IPS-11a (cell line): ENCODE data around the gene PBX4.

Experiments used
- H3K4me3 ChIP-seq: one replicate; pipeline ENCODE4 v1.5.1; 2013; ENCODE audit warnings: low read depth, low read length, control low read depth

PBX4 gene

DNA sequence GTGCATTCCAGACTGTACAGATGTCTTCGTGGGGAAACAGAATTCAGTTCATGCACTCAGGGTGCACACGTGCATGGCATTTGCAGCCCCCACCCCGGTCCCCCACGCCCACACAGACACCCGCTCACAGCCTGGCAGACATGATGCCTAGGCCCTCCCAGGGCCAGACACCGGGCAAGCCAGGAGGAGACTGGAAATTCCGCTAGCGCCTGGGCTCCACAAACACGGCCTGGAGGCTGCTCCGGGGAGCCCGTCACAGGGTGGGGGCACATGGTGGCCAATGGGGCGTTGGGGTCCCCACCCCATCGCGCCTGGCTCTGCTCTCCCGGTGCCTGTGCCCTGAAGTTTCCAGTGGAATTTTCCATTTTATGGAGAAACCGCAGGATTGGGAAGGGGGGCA, 76.9 kb downstream of the PBX4 start:
- H3K4me3 ChIP-seq, result no peak overlapping the region

DNA sequence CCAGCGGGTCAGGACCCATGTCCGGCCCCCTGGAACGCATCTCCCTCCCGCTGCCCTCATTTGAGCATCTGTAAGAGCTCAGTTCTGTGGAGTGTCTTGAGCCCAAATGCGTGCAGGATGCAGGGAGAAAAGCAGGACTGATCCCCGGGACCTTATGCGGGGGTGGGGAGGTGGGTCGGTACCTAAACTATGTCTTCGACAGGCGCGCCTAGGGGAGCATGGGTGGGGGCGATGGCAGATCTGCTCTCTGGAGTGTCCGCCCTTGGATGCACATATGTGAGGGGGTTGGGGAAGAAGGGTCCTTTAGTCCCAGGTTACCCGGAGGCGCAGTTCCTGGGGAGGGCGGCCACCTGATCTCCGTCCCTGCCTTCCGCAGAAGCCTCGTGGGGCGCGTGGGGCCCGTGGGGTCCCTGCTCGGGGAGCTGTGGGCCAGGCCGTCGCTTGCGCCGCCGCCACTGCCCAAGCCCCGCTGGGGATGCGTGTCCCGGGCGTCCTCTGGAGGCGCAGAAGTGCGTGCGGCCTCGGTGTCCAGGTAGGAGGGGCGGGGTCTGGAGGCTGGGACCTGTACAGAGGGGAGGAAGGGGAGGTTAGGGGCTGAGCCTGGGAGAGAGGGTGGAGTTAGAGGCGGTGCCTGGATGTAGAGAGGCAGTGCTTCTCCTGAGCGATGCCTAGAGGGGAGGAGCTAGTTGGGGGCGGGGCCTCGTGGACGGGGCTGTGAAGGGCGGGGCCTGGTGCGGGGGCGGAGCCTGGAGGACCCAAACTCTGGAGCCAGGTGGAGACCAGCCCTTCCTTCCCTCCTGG, 77.6 kb downstream of the PBX4 start:
- no peak overlapping the region for H3K4me3 ChIP-seq

DNA sequence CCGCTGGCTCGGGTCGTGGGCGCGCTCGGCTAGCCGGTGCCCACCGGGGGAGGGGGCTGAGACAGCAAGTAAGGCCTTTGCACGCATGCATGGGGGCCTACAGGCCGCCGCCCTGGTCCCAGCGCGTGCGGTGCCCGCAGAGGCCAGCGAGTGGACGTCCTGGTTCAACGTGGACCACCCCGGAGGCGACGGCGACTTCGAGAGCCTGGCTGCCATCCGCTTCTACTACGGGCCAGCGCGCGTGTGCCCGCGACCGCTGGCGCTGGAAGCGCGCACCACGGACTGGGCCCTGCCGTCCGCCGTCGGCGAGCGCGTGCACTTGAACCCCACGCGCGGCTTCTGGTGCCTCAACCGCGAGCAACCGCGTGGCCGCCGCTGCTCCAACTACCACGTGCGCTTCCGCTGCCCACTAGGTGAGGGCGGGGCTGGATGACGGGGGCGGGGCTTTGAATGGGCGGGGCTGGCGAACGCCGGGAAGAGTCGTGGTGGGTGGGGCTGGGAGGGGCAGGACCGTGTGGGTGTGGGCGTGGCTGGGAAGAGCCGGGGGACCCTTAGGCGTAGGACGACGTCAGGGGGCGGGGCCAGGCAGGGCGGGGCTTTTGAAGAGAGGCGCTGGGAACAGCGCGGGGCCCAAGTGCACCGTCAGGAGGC, 78.3 kb downstream of the PBX4 start:
- H3K4me3 ChIP-seq, result no peak overlapping the region

DNA sequence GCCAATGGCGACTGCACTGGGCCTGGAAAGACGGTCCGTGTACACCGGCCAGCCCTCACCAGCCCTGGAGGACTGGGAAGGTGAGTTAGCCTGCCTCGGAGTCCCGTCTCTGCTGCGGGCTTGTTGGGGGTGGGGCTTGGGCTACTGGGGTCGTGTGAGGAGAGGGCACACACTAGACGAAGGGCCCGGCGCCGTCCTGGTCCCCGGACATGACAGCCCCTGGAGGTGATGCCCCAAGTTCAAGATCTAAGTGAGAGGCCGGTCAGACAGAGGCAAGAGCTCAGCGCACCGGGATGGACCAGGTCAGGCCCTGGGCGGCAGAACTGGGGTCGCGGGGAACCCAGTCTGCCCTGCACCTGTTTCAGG, 78.8 kb downstream of the PBX4 start:
- H3K4me3 ChIP-seq, result no peak overlapping the region

DNA sequence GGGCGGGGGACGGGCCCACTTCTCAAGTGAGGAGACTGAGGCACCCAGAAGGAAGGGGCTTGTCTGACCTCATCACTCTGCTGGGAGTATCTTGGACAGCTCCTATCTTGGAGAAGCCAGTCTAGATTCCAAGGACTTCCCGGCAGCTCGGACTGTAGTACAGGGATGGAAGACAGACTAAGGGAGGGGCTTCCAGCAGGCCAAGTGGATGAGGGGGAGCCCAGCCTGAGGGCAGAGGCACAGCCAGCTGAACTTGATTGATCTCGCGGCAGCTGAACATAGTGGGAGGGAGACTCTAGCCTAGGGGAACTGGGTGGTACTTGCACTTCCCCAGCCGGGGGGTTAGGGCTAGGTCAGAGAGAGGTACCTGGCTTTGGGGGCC, 79.7 kb downstream of the PBX4 start:
- peak overlapping the region; percentile 29 for H3K4me3 ChIP-seq

DNA sequence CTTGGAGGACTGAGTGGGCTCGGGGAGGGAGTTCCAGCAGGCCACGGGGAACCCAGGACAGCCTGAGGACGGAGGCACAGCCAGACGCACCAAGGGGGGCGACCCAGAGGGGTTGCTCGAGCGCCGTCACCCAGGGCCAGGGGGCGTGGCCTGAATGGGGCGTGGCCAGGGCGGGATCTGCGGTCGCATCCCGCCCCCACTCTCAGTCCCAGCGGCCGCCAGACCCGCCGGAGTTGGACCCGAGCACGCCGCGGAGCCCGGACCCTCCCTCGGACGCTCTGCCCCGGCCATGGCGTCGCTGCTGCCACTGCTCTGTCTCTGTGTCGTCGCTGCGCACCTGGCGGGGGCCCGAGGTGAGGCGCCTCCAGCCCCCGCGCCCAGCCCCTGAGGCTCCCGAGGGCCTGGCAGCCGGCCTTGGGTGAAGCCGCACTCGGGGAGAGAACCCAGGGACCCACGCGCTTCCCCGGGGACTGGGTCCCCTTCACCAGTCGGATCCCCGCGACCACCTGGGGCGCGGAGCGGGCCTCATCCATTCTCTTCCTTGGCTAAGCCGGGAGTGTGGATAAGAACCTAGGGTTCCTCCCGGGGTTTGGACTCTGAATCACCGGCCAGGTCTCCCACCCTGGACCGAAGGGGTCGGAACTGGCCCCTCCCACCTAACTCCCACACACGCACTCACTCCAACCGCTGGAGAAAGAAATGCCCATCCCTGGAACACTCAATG, 80.3 kb downstream of the PBX4 start, which contains the start of gene CILP2:
TSS of gene CILP2 (plus strand) at position 205 of the 724 bp plus-strand sequence. CDS start at position 290, 85 bp downstream.
- H3K4me3 ChIP-seq, result peak within 1 kb of the TSS; percentile 29

DNA sequence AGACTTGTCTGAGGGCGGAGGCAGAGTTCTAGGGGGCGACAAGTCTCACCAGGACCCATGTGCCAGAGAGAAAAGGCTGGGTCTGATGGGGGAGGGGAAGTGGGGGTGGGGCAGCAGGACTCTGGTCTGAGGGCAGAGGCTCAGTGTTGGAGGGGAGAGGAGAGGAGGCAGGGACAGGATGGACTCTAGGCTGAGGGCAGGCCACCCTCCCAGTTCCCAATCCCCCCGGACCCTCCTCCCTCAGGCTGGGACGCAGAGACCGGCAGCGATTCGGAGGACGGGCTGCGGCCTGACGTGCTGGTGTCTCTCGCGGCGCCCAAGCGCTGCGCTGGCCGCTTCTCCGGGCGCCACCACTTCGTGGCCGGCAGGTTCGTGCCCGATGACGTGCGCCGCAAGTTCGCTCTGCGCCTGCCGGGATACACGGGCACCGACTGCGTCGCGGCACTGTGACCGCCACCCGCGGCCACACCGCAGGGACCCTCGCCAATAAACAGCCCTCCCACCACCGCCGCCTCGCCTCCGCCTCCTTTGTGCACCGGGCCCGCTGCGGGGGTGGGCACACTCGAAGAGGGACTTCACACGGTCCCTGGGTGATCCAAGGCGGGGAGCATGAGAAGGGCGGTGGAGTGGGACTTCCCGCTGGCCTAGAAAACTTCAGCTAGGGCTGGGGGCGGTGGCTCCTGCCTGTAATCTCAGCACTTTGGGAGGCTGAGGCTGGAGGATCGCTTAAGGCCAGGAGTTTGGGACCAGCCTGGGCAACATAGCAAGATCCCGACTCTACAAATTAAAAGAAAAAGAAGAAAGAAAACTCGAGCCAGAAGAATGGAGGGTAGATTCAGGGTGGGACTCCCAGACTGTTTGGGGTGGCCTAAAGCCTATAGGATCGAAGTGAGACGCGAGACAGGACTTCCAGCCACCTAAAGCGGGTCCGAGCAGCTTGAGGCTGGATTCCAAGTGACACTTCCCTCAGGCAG, 81.1 kb downstream of the PBX4 start:
- no peak overlapping the region for H3K4me3 ChIP-seq

DNA sequence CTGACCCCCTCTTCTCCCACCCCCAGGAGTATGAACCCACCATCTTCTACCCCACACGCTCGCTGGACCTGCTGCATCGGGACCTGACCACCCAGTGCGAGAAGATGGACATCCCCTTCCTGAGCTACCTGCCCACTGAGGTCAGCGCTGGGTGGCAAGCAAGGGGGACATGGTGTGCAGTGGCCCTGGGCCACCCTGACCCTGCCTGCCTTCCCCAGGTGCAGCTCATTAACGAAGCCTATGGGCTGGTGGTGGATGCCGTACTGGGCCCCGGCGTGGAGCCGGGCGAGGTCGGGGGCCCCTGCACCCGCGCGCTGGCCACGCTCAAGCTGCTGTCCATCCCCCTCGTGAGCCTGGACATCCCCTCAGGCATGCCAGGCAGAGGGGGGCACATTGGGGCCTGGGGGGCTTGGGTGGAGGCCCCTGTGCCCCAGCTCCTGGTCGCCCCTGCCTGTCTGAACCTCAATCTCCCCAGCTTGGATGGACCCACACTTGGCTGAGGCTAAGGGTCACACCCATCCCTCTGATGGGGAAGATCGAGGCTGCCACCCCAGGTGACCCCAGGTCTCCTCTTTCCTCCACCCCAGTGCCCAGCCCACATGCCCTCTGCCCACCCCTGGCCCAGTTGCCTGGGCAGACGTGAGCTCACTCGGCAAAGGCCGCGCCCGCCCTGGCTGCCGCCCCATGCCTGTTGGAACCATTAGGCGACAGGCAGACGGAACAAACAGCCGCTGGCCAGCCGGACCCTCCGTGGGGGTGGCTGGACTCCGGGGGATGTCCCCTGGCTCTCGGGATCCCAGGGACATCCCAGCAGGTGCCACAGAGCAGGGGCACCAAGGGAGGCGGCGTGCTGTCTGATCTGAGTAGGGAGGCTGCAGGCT, 82.9 kb downstream of the PBX4 start:
- no peak overlapping the region for H3K4me3 ChIP-seq

DNA sequence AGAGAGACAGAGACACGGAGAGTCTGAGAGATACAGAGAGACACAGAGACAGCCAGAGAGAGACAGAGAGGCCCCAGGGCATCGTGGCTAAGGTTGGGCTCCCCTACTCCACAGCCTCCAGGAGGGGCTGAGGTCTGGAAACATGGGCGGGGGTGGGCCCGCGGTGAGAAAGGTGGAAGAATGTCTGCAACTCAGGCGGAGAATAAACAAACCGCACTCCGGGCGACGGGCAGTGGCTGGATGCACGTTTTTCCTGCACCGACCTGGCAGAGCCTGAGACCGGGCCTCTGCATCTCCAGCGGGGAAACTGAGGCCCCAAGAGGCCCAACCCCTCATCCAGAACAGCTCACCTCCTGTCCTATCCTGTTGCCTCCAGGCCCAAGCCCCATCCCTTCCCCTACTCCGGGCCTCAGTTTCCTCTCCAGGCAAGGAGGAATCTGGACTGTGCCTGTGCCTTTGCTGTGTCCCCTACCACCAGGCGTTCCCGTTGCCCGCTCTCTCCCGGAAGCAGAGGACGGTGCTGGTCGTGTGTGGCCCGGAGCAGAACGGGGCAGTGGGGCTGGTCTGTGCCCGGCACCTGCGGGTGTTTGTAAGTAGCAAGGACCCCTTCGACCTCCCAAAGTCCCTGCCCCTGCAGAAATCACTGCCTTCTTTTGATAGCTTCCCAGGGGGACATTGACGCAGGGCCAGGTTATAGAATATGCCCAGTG, 83.8 kb downstream of the PBX4 start:
- H3K4me3 ChIP-seq, result no peak overlapping the region

DNA sequence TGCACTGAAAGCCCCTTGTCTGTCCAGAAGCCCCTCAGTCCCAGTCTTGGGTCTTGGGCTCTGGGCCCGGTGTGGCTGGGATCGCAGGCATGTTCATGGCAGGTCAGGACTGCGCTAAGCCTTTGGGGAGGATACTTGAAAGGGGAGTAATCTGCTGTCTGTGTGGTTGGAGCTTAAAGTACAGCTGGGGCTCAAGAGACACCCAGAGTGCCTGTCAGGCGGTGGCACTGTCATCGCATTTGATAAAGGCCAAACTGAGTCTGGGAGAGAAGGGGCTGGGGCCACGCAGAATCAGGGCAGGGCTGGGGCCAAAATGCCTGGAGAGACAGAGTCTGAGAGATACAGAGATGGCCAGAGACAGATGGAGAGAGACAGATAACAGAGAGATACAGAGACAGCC, 84.6 kb downstream of the PBX4 start:
- H3K4me3 ChIP-seq, result no peak overlapping the region

DNA sequence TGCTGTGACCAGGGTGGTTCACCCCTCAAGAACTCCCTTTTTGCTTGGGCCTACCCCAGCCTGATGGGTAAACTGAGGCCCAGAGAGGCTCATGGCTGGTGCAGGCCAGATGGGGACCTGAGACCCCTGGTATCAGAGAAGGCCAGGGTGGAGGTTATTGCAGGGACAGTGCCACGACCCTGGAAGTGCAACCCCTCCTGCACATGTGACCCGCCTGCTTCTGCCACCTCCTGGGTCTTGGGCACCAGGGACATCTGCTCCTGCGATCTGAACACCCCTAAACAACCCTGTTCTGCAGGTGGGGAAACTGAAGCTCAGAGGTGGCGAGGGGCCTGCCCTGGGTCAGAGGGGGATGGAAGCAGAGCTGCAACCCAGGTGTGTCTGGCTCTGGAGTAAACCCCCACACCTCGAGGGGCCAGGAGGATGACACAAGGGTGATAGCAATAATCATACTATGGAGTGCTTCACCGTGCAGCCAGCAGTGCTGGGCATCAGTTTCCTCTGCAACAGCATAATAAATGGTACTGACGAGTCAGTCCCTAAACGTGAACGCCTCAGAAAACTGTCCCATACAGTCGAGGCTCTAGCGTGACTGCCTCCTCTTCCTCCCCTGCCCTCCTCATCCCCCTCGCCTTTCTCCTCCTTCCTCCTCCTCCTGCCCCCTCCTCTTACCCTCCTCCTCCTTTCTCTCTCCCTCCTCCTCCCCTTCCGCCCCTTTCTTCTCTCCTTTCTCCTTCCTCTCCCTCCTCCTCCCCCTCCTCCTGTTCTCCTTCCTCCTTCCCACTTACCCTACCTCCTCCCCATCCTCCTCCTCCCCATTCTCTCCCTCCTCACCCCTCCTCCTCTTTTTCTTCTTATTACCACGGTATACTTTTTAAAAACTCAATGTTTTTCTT, 85.4 kb downstream of the PBX4 start:
- no peak overlapping the region for H3K4me3 ChIP-seq

DNA sequence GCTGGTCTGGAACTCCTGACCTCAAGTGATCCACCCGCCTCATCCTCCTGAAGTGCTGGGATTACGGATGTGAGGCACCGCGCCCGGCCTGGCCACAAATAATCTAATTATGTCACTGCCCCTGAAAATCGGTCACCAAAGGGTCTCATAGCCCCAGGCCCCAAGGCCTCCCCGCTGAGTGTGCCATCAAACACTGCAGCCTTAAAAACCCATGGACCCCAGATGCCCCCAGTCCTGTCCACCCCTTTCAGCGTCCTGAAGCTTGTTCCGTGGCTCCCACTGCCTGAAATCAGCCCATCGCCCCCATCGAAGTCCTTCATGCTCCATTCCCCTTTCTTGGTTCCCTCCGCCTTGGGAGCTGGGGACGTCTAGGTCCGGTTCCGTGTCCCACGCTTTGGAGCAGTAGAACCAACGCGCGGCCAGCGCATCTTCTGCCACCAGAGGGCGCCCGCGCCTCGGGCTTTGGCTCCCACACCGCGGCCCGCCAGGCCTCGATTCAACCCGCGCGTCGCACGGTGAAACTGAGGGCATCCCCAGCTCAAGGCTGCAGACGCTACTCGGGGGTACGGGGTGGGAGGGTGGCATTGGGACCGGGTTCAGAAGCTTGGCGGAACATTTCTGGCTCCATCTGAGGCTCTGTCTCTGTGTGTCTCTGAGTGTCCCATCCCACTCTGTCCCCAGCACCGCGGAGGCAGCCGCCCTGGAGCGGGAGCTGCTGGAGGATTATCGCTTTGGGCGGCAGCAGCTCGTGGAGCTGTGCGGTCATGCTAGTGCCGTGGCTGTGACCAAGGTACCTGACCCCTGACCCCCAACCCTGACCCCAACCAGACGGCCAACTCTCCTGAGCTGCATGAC, 86.3 kb downstream of the PBX4 start:
- H3K4me3 ChIP-seq, result no peak overlapping the region

DNA sequence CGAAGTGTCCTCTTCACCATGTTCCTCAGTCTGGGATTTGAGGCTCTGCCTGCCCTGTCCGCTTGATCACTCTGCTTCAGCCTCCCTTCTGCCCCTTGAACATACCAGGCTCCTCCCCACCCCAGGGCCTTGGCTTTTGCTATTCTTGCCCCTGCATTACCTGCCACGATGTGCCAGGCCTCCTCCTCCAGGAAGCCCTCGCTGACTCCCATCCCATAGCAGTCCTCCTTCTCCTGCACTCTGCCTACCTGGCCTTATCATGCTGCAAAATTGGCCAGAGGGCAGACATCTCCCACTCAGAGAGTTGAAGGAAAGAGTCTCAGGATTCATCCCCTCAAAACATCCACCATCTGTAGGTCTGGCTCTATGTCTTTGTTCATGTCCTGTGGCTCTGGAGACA, 87.6 kb downstream of the PBX4 start:
- no peak overlapping the region for H3K4me3 ChIP-seq

DNA sequence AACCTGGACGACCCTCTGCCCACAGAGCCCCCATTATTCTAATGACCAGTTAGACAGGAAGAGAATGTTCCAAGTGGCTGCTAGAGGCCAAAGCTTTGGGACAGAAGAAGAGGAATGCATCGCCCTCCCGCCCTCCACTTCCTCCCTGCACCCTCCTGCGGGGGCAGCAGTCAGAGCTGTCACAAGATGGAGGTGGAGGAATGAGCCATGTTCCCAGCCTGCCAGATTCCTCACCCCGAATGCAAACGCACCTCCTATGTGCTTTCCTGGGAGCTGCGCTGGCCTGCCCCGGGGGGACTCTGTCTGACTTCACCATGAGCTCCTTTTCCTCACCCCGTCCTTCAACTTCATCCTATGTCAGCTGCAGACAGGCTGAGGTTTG, 88.1 kb downstream of the PBX4 start:
- H3K4me3 ChIP-seq, result no peak overlapping the region

DNA sequence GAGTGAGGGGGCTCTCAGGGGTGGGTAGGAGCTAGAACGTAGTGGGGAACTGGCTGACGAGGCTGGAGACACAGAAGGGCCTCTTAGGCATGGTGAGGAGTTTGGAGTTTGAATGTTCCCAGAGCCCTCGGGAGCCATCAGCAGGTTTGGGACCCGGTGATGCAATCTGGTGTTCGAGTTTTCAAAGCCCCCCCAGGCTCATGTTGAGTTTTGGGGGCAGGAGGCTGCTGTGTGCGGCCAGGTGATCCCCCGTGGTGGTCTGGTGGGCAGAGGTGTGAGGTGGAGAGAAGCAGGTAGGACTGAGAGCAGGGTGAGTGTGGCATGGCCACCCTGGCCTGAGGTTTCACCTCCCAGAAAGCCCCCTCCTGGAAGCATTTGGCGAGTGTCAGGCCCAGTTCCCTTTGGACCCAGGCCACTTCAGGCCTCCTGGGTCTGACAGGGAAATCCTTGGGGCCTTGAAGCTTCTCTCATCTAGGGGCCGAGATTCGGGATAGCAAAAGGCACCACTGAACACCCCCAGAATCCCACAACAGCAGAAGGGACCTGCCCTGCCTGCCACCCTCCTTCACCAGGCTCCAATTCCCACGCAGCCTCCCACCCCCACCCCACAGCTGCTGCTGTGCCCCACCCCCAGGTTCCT, 88.6 kb downstream of the PBX4 start:
- H3K4me3 ChIP-seq, result no peak overlapping the region

DNA sequence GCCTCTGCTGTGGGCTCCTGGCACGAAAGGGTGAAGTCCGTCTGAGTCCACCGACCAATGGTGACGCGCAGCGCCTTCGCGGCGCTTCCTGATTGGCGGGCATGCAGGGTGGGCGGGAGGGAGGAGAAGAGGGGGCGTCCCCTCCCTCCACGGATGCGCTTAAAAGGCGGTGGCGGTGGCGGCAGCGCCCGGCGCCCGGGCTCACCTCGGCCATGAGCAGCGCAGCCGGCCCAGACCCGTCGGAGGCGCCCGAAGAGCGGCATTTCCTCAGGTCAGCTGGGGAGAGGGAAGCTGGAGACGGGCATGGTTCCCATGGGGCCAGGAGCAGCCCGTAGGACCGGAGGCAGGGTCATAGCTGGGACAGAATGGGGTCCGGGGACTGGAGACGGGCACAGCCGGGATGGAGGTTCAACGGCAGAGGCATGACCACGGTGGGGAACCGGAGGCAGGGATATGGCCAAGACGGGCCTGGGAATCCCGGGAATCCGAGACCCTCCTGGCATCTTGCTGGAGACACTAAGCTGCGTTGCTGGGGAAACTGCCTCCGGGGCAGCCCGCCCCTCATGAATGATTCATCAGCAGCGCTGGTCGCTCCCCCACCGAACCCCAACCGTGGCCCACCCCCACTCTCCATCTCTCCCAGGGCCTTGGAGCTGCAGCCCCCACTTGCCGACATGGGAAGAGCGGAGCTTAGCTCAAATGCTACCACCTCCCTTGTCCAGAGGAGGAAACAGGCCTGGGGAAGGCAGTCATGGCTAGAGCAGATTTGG, 89.6 kb downstream of the PBX4 start, which contains the start of gene YJEFN3:
TSS of gene YJEFN3 (plus strand) at position 191 of the 770 bp plus-strand sequence. CDS start at position 213, 22 bp downstream.
- peak within 1 kb of the TSS; percentile 13 for H3K4me3 ChIP-seq
